GM23338 (cell line): ENCODE data around the gene SRSF8. TPM values are rescaled to one million over a fixed set of nuclear protein-coding genes. Genes with fewer than 3 reads are reported as not detected.

Source experiments
- ATAC-seq: fragments of 200-7000 bp; cut with Tn5 transposase; 3 replicates; pipeline ENCODE4 v1.9.1; 2020
- DNase-seq: peaks from one replicate; pipeline ENCODE4 v3.0.0-alpha.2; 2015; ENCODE audit warnings: low spot score
- H2AFZ ChIP-seq: fragments of 200-600 bp; sonication (generic); 2 replicates; pipeline ENCODE4 v1.8.0; 2016; ENCODE audit warnings: antibody characterized with exemption, mild to moderate bottlenecking, moderate library complexity
- H3F3A ChIP-seq: fragments of 200-600 bp; sonication (generic); replicated peaks from 2 replicates; pipeline ENCODE4 v1.8.0; 2017; ENCODE audit warnings: antibody characterized with exemption, mixed run types, low read depth
- H3K27ac ChIP-seq: fragments of 200-600 bp; sonication (generic); 2 replicates; pipeline ENCODE4 v1.6.1; 2016; ENCODE audit warnings: low read depth
- H3K27me3 ChIP-seq: fragments of 200-600 bp; sonication (generic); 2 replicates; pipeline ENCODE4 v1.8.0; 2016; ENCODE audit warnings: mild to moderate bottlenecking, mixed run types, moderate library complexity; ENCODE audit not compliant: insufficient read depth
- H3K36me3 ChIP-seq: fragments of 200-600 bp; sonication (generic); 2 replicates; pipeline ENCODE4 v1.8.0; 2016; ENCODE audit warnings: mild to moderate bottlenecking; ENCODE audit not compliant: insufficient read depth
- H3K4me1 ChIP-seq: fragments of 200-600 bp; sonication (generic); 2 replicates; pipeline ENCODE4 v1.8.0; 2016; ENCODE audit warnings: mild to moderate bottlenecking, moderate library complexity; ENCODE audit not compliant: insufficient read depth
- H3K4me2 ChIP-seq: fragments of 200-600 bp; sonication (generic); 2 replicates; pipeline ENCODE4 v1.7.1; 2017; ENCODE audit warnings: mixed run types
- H3K4me3 ChIP-seq: fragments of 200-600 bp; sonication (generic); 2 replicates; pipeline ENCODE4 v1.6.1; 2016; ENCODE audit warnings: mixed run types
- H3K79me2 ChIP-seq: fragments of 200-600 bp; sonication (generic); replicated peaks from 2 replicates; pipeline ENCODE4 v1.8.0; 2017; ENCODE audit warnings: mild to moderate bottlenecking; ENCODE audit not compliant: insufficient read depth
- H3K9me2 ChIP-seq: fragments of 200-600 bp; sonication (generic); 2 replicates; pipeline ENCODE4 v1.8.0; 2017; ENCODE audit not compliant: insufficient read depth
- H4K20me1 ChIP-seq: fragments of 200-600 bp; sonication (generic); replicated peaks from 2 replicates; pipeline ENCODE4 v1.8.0; 2017; ENCODE audit warnings: mild to moderate bottlenecking; ENCODE audit not compliant: insufficient read depth
- H3K27ac Mint-ChIP-seq: 2 replicates; pipeline ENCODE4 v1.8.0; 2020; ENCODE audit warnings: inconsistent platforms, mild to moderate bottlenecking, moderate library complexity, mixed read lengths
- H3K27me3 Mint-ChIP-seq: 3 replicates; pipeline ENCODE4 v1.8.0; 2022; ENCODE audit warnings: low read depth, mild to moderate bottlenecking, moderate library complexity, mixed read lengths, inconsistent platforms; ENCODE audit not compliant: insufficient read depth, poor library complexity
- H3K36me3 Mint-ChIP-seq: 3 replicates; pipeline ENCODE4 v1.8.0; 2021; ENCODE audit warnings: low read depth, mild to moderate bottlenecking, inconsistent platforms, moderate library complexity, mixed read lengths
- H3K4me1 Mint-ChIP-seq: 3 replicates; pipeline ENCODE4 v1.8.0; 2020; ENCODE audit warnings: mild to moderate bottlenecking, inconsistent platforms, mixed read lengths
- H3K4me3 Mint-ChIP-seq: 3 replicates; pipeline ENCODE4 v1.8.0; 2021; ENCODE audit warnings: moderate library complexity, mild to moderate bottlenecking, inconsistent platforms, mixed read lengths
- H3K9me3 Mint-ChIP-seq: 3 replicates; pipeline ENCODE4 v1.8.0; 2020; ENCODE audit warnings: moderate library complexity, mild to moderate bottlenecking, inconsistent platforms, mixed read lengths
- CREB1 ChIP-seq: fragments of 250-450 bp; sonication (Bioruptor Pico); IDR thresholded peaks from 2 replicates; pipeline ENCODE4 v1.5.0; 2020; ENCODE audit warnings: low read depth, mild to moderate bottlenecking, moderate library complexity
- CTCF ChIP-seq, 2 experiments: fragments of 200-600 bp in 1 of 2; sonication (generic) in 1 of 2; conservative IDR thresholded peaks; 2 replicates each; pipeline versions ENCODE4 v1.5.1 to v1.6.1; 2016 to 2017; ENCODE audit warnings: antibody characterized with exemption in 2 of 2, low read depth in 2 of 2, mild to moderate bottlenecking in 2 of 2, moderate library complexity in 1 of 2
- ETS1 ChIP-seq: IDR thresholded peaks from 2 replicates; pipeline ENCODE4 v1.6.1; 2016; ENCODE audit warnings: antibody characterized with exemption
- EZH2 ChIP-seq: fragments of 200-600 bp; sonication (generic); IDR thresholded peaks from one replicate; pipeline ENCODE4 v1.8.0; 2017; ENCODE audit warnings: antibody characterized with exemption, mild to moderate bottlenecking, low read depth; ENCODE audit not compliant: unreplicated experiment
- EZH2phosphoT487 ChIP-seq: fragments of 200-600 bp; sonication (generic); IDR thresholded peaks from one replicate; pipeline ENCODE4 v1.8.1; 2018; ENCODE audit warnings: antibody characterized with exemption; ENCODE audit not compliant: unreplicated experiment
- JUNB ChIP-seq: IDR thresholded peaks from one replicate; pipeline ENCODE4 v1.6.1; 2016; ENCODE audit warnings: antibody characterized with exemption; ENCODE audit not compliant: unreplicated experiment
- NANOG ChIP-seq: IDR thresholded peaks from 2 replicates; pipeline ENCODE4 v1.6.1; 2016; ENCODE audit warnings: antibody characterized with exemption, borderline replicate concordance
- POLR2AphosphoS5 ChIP-seq: IDR thresholded peaks from 2 replicates; pipeline ENCODE4 v1.6.1; 2016; ENCODE audit warnings: antibody characterized with exemption, low read depth
- REST ChIP-seq: IDR thresholded peaks from one replicate; pipeline ENCODE4 v1.6.1; 2018; ENCODE audit warnings: antibody characterized with exemption; ENCODE audit not compliant: unreplicated experiment
- STAT1 ChIP-seq: IDR thresholded peaks from one replicate; pipeline ENCODE4 v1.6.1; 2016; ENCODE audit warnings: antibody characterized with exemption; ENCODE audit not compliant: unreplicated experiment
- ZNF114 ChIP-seq: fragments of 250-450 bp; sonication (Bioruptor Pico); IDR thresholded peaks from 2 replicates; pipeline ENCODE4 v1.5.0; 2020; ENCODE audit warnings: mild to moderate bottlenecking, moderate library complexity
- ZNF331 ChIP-seq: fragments of 250-450 bp; sonication (Bioruptor Pico); IDR thresholded peaks from 2 replicates; pipeline ENCODE4 v1.5.0; 2020; ENCODE audit warnings: low read depth, mild to moderate bottlenecking, moderate library complexity
- ZNF462 ChIP-seq: fragments of 250-450 bp; sonication (Bioruptor Pico); IDR thresholded peaks from 2 replicates; pipeline ENCODE4 v1.5.0; 2020; ENCODE audit warnings: mild to moderate bottlenecking, moderate library complexity
- polyA plus RNA-seq: library from polyadenylated mRNA; unstranded; fragments of >200 nt; fragmentation: Nextera tagmentation; extraction: Ambion mirVana; gene quantifications from 2 replicates; pipeline ENCODE4 v1.2.1, GENCODE V29; 2016
- total RNA-seq: library from RNA; depleted of rRNA; stranded (reverse); fragments of >200 nt; shearing (Covaris generic); gene quantifications from 2 replicates; pipeline ENCODE4 v1.2.3, GENCODE V29; 2014

SRSF8 gene
- total and polyA plus RNA-seq, 2 experiments from 2014 or later, result 12.6 to 19.9 TPM

GRCh38 chr11:95108159-95108611 lies 41.5 kb downstream of the SRSF8 start:
- Histone ChIP-seq H3K36me3 (no peaks in the 10 kb centered on the region), H3K79me2 (no peaks in the 10 kb centered on the region), H3K9me2 (no peaks in the 10 kb centered on the region), H3K4me2 (peak overlapping the region; percentile 66), H2AFZ (peak overlapping the region; percentile 90), H4K20me1 (no peaks in the 10 kb centered on the region), H3K27me3 (no peaks in the 10 kb centered on the region), H3K4me1 (no peaks in the 10 kb centered on the region; the same call in 1 of the 2 replicates), H3F3A (no peaks in the 10 kb centered on the region), H3K4me3 (no peak overlapping the region), H3K27ac (no peak overlapping the region)
- peaks cover 5% of the 10 kb centered on the region; the same call in 2 of the 3 replicates for H3K9me3 Mint-ChIP-seq
- H3K27ac Mint-ChIP-seq, result peak overlapping the region; percentile 48; the same call in 1 of the 2 replicates
- peaks cover 11% of the 10 kb centered on the region for H3K27me3 Mint-ChIP-seq
- no peak overlapping the region; the same call in 2 of the 3 replicates for H3K4me3 Mint-ChIP-seq
- DNase-seq, result no peak
- H3K36me3 Mint-ChIP-seq, result no peaks in the 10 kb centered on the region
- ATAC-seq, result peak; percentile 67
- peaks cover 19% of the 10 kb centered on the region; the same call in 2 of the 3 replicates for H3K4me1 Mint-ChIP-seq
- TF ChIP-seq EZH2phosphoT487, result no peak
- TF ChIP-seq ETS1, result no peak
- TF ChIP-seq REST, result no peak
- TF ChIP-seq JUNB, result no peak
- TF ChIP-seq POLR2AphosphoS5, result no peak
- no peak for TF ChIP-seq ZNF114 (CRISPR knock-in tag)
- no peak for TF ChIP-seq STAT1
- no peak for TF ChIP-seq CTCF (conservative IDR thresholded peaks at IDR 0.05; ENCODE audit: low read depth in 2 of 2)
- TF ChIP-seq EZH2, result no peak
- TF ChIP-seq ZNF331 (CRISPR knock-in tag), result no peak
- no peak for TF ChIP-seq NANOG
- no peak for TF ChIP-seq ZNF462 (CRISPR knock-in tag)
- TF ChIP-seq CREB1, result no peak
